ENCODE measurements around the gene RNASE13. TPM values are rescaled to one million over a fixed set of nuclear protein-coding genes. Genes with fewer than 3 reads are reported as not detected.
A peak's percentile ranks its signal among the peaks of the same experiment; 100 is the strongest.

RNASE13 gene
- total and polyA plus RNA-seq, 2 of the 4 experiments (the other 2 are of a cell fraction) = not detected

- H4K8ac ChIP-seq (ENCODE audit: low read depth in 2 of 2, low read length in 2 of 2) = no peak overlapping the region
- peaks cover 8 to 10% of the 10 kb centered on the region in 2 experiments; a peak in 3 of 4 replicates for H3K79me1 ChIP-seq (ENCODE audit: low read depth in 1 of 2, low read length in 2 of 2)
- H2AK5ac ChIP-seq (ENCODE audit: low read depth, low read length) = no peak overlapping the region
- H4K5ac ChIP-seq (ENCODE audit: low read depth, low read length) = no peak overlapping the region
- no peak overlapping the region for H2BK5ac ChIP-seq (ENCODE audit: low read depth, low read length, poor library complexity, severe bottlenecking)
- no peak overlapping the region for H3K18ac ChIP-seq (ENCODE audit: low read depth, low read length)
- no peak overlapping the region for H3K14ac ChIP-seq (replicated peaks; ENCODE audit: low read depth, low read length)
- H2AK9ac ChIP-seq (replicated peaks; ENCODE audit: low read depth, low read length, poor library complexity) = no peak overlapping the region
- TSS peak; percentile 57 for BruUV-seq (replicated peaks)
- no peak overlapping the region for H3K23ac ChIP-seq (ENCODE audit: low read depth, low read length)
- H4K20me1 ChIP-seq (ENCODE audit: insufficient read depth, low read length) = no peaks in the 10 kb centered on the region
- peaks cover 5% of the 10 kb centered on the region for H3K9me1 ChIP-seq (ENCODE audit: insufficient read depth, low read length)
- no peak overlapping the region for H3K27ac ChIP-seq (ENCODE audit: insufficient read depth, low read length)
- H3K56ac ChIP-seq (ENCODE audit: extremely low read depth, insufficient read depth, low read length) = no peak overlapping the region
- no peak overlapping the region for H2BK120ac ChIP-seq (ENCODE audit: low read depth, low read length)
- in situ Hi-C loops (cut with MboI; ENCODE audit: low sequenced_read_pairs) = loop anchor here (25.0 kb wide), 2 partner anchors 619 to 744 kb away; partner anchors contain the start of genes APEX1, CCNB1IP1, OSGEP and PARP2
- no peak overlapping the region for H3K4me2 ChIP-seq (ENCODE audit: low read depth, low read length)
- no peak overlapping the region for H3K4ac ChIP-seq (ENCODE audit: low read depth, low read length)
- no peak for TF ChIP-seq CHD1 (IDR thresholded peaks at IDR 0.05; ENCODE audit: low read depth, low read length)
- no peak for TF ChIP-seq NFE2L2 (IDR thresholded peaks at IDR 0.05; ENCODE audit: low read depth, low read length)
- no peak for TF ChIP-seq RFX5 (IDR thresholded peaks at IDR 0.05; ENCODE audit: low read depth, low read length)
- ChIA-PET POLR2A (ENCODE audit: unreplicated experiment) (no interaction called here), CTCF (no interaction called here)
- no peak overlapping the region for H2BK20ac ChIP-seq (ENCODE audit: low read depth, low read length)
- H3K9ac ChIP-seq (ENCODE audit: low read depth, low read length) = no peak overlapping the region
- H2AFZ ChIP-seq (replicated peaks; ENCODE audit: low read length, poor library complexity) = no peak overlapping the region
- intact Hi-C loops (cut with micrococcal nuclease) = no loop called here
- no peaks in the 10 kb centered on the region for H3K9me3 ChIP-seq (ENCODE audit: control insufficient read depth, insufficient read depth, low read length)
- DNase-seq (no peak), ATAC-seq (ENCODE audit: low read depth) (no peak)
- H3K4me3 ChIP-seq (ENCODE audit: insufficient read depth, low read depth, low read length) = no peak overlapping the region
- H3K4me1 ChIP-seq (ENCODE audit: control insufficient read depth, insufficient read depth, low read length) = peaks cover 17% of the 10 kb centered on the region
- no peak overlapping the region for H2BK15ac ChIP-seq (ENCODE audit: low read depth, low read length)
- peaks cover 83% of the 10 kb centered on the region for H3K36me3 ChIP-seq (ENCODE audit: control insufficient read depth, insufficient read depth, low read length)
- 89% methylated on average over 10 of the region's 30 CpGs; no CpG with 5 or more reads in 1 of the 2 experiments for WGBS, 2 experiments (ENCODE audit: extremely low coverage in 2 of 2, insufficient read length in 1 of 2)
- H4K91ac ChIP-seq (ENCODE audit: insufficient read depth, low read depth, low read length) = no peak overlapping the region
- no peaks in the 10 kb centered on the region for H3K27me3 ChIP-seq (ENCODE audit: control insufficient read depth, insufficient read depth, low read length)
- dilution Hi-C loops (cut with HindIII; ENCODE audit: low sequenced_read_pairs, unreplicated experiment) = no loop called here
Measured at GRCh38 chr14:21081521-21082142, 47.0 kb upstream of the RNASE13 start.

Measured in IMR-90 (cell line).